SK-N-SH (cell line): ENCODE measurements around the gene EHD3. TPM values are rescaled to one million over a fixed set of nuclear protein-coding genes. Genes with fewer than 3 reads are reported as not detected.

ENCODE experiments used
- CTCF ChIA-PET: fragments of 300-600, 350-600 bp; formaldehyde crosslinking; extraction: SDS; loops from one replicate; lab custom pipeline; 2021; lab: Yijun Ruan, JAX
- POLR2A ChIA-PET: fragments of 350-600 bp; sonication (Branson Sonifier 250); formaldehyde crosslinking; extraction: SDS; loops from one replicate; lab custom pipeline; 2020; ENCODE audit warnings: antibody characterized with exemption, inconsistent platforms; lab: Yijun Ruan, JAX
- DNase-seq: peaks from one replicate; pipeline ENCODE4 v3.0.0; 2012
- H2AFZ ChIP-seq: fragments of 200-600 bp; sonication (generic); 2 replicates; pipeline ENCODE4 v1.8.1; 2016; ENCODE audit warnings: antibody characterized with exemption, mild to moderate bottlenecking, low read depth
- H3F3A ChIP-seq: fragments of 200-600 bp; sonication (generic); replicated peaks from 2 replicates; pipeline ENCODE3; 2016; ENCODE audit warnings: antibody characterized with exemption, mild to moderate bottlenecking; ENCODE audit not compliant: insufficient read depth
- H3K27ac ChIP-seq, 2 experiments: fragments of 200-500 bp in 1 of 2; fragments of 200-600 bp in 1 of 2; sonication (Bioruptor generic) in 1 of 2; sonication (generic), shearing (Covaris generic) in 1 of 2; 2 replicates each; pipeline versions ENCODE4 v1.5.1 to v1.6.1; 2014 to 2016; ENCODE audit warnings: low read depth in 2 of 2, inconsistent platforms in 1 of 2, low read length in 1 of 2, mild to moderate bottlenecking in 1 of 2, mixed read lengths in 1 of 2
- H3K27me3 ChIP-seq: fragments of 200-600 bp; sonication (generic), shearing (Covaris generic); 2 replicates; pipeline ENCODE4 v1.6.1; 2016; ENCODE audit warnings: mixed run types; ENCODE audit not compliant: insufficient read depth
- H3K36me3 ChIP-seq, 2 experiments: fragments of 200-500 bp in 1 of 2; fragments of 200-600 bp in 1 of 2; sonication (Bioruptor generic) in 1 of 2; sonication (generic) in 1 of 2; replicated peaks in 1 of 2; 2 replicates each; pipeline versions ENCODE3 to v1.5.1; 2014 to 2016; ENCODE audit warnings: low read length in 1 of 2, mild to moderate bottlenecking in 1 of 2; ENCODE audit not compliant: insufficient read depth in 2 of 2, control insufficient read depth in 1 of 2
- H3K4me1 ChIP-seq, 2 experiments: fragments of 200-500 bp in 1 of 2; fragments of 200-600 bp in 1 of 2; sonication (Bioruptor generic) in 1 of 2; sonication (generic), shearing (Covaris generic) in 1 of 2; 2 replicates each; pipeline versions ENCODE4 v1.5.1 to v1.6.1; 2014 to 2016; ENCODE audit warnings: low read depth in 1 of 2, low read length in 1 of 2, mixed run types in 1 of 2; ENCODE audit not compliant: insufficient read depth in 2 of 2, control insufficient read depth in 1 of 2
- H3K4me2 ChIP-seq: fragments of 200-600 bp; sonication (generic), shearing (Covaris generic); 2 replicates; pipeline ENCODE4 v1.6.1; 2017; ENCODE audit warnings: mixed run types
- H3K4me3 ChIP-seq, 2 experiments: fragments of 200-500 bp in 1 of 2; fragments of 200-600 bp in 1 of 2; sonication (Bioruptor generic) in 1 of 2; sonication (generic), shearing (Covaris generic) in 1 of 2; 2 replicates each; pipeline versions ENCODE4 v1.5.1 to v1.8.1; 2014 to 2016; ENCODE audit warnings: low read depth in 2 of 2, inconsistent platforms in 1 of 2, low read length in 1 of 2, mild to moderate bottlenecking in 1 of 2, mixed read lengths in 1 of 2, moderate library complexity in 1 of 2
- H3K79me2 ChIP-seq: fragments of 200-600 bp; sonication (generic); 2 replicates; pipeline ENCODE4 v1.8.1; 2017; ENCODE audit warnings: mild to moderate bottlenecking; ENCODE audit not compliant: insufficient read depth
- H3K9ac ChIP-seq: fragments of 200-600 bp; sonication (generic); 2 replicates; pipeline ENCODE4 v1.6.1; 2017; ENCODE audit warnings: mixed run types
- H3K9me2 ChIP-seq: fragments of 200-600 bp; sonication (generic); 2 replicates; pipeline ENCODE4 v1.6.1; 2017; ENCODE audit warnings: mixed run types
- H3K9me3 ChIP-seq: fragments of 200-600 bp; sonication (generic); 2 replicates; pipeline ENCODE4 v1.6.1; 2017; ENCODE audit warnings: mixed run types, mild to moderate bottlenecking, moderate library complexity
- H4K20me1 ChIP-seq: fragments of 200-600 bp; sonication (generic); 2 replicates; pipeline ENCODE4 v1.6.1; 2017; ENCODE audit warnings: mild to moderate bottlenecking, mixed run types; ENCODE audit not compliant: insufficient read depth
- CHD2 ChIP-seq: fragments of 150-350 bp; IDR thresholded peaks from 2 replicates; pipeline ENCODE4 v1.6.1; 2018; ENCODE audit warnings: low read length; ENCODE audit not compliant: partially characterized antibody
- EP300 ChIP-seq, 2 experiments: IDR thresholded peaks; 2 replicates each; pipeline versions ENCODE4 v1.4.0 to v1.6.1; 2012; ENCODE audit warnings: borderline replicate concordance in 1 of 2, low read depth in 1 of 2, low read length in 1 of 2
- FOSL2 ChIP-seq: IDR thresholded peaks from 2 replicates; pipeline ENCODE4 v1.4.0; 2012; ENCODE audit warnings: low read depth, mild to moderate bottlenecking, moderate library complexity, borderline replicate concordance
- FOXJ3 ChIP-seq: sonication (generic); formaldehyde crosslinking; IDR thresholded peaks from 2 replicates; pipeline ENCODE4 v1.5.1; 2020; ENCODE audit warnings: mild to moderate bottlenecking, missing genetic modification reagents
- GATA2 ChIP-seq: sonication (generic); formaldehyde crosslinking; IDR thresholded peaks from 2 replicates; pipeline ENCODE4 v1.5.0; 2020; ENCODE audit warnings: mild to moderate bottlenecking, missing genetic modification reagents
- MEF2A ChIP-seq: IDR thresholded peaks from 2 replicates; pipeline ENCODE4 v1.4.0; 2012; ENCODE audit warnings: low read depth, borderline replicate concordance
- MXI1 ChIP-seq: IDR thresholded peaks from 2 replicates; pipeline ENCODE4 v1.6.1; 2012; ENCODE audit warnings: mild to moderate bottlenecking, low read depth, low read length, improper control_type of control experiment
- NFIC ChIP-seq: IDR thresholded peaks from 2 replicates; pipeline ENCODE4 v1.4.0; 2012; ENCODE audit warnings: borderline replicate concordance
- NRF1 ChIP-seq: IDR thresholded peaks from 2 replicates; pipeline ENCODE4 v1.6.1; 2012; ENCODE audit warnings: low read depth, mild to moderate bottlenecking, low read length
- RAD21 ChIP-seq: IDR thresholded peaks from 2 replicates; pipeline ENCODE4 v1.6.1; 2012; ENCODE audit warnings: mild to moderate bottlenecking, low read length
- RCOR1 ChIP-seq: fragments of 150-350 bp; IDR thresholded peaks from 2 replicates; pipeline ENCODE4 v1.6.1; 2017; ENCODE audit warnings: antibody characterized with exemption, low read length
- SMC3 ChIP-seq: IDR thresholded peaks from 2 replicates; pipeline ENCODE4 v1.6.1; 2012; ENCODE audit warnings: low read depth, low read length, improper control_type of control experiment
- WGBS: methylation state at CpG from one replicate; pipeline ENCODE4 v1.1.6; 2017; ENCODE audit warnings: low lambda C conversion rate; 5-methylcytosine and 5-hydroxymethylcytosine counted together
- polyA plus RNA-seq, 3 experiments: library from polyadenylated mRNA; depleted of rRNA; stranded (reverse); fragments of >200 nt; gene quantifications; 2 replicates each; pipeline ENCODE4 v1.2.3, GENCODE V29; 2012
- TF ChIP-seq, protein P1 (sequence below): fragments of 150-350 bp; IDR thresholded peaks from 2 replicates; pipeline ENCODE4 v1.6.1; 2017; ENCODE audit warnings: antibody characterized with exemption, low read length, low read depth, borderline replicate concordance
- TF ChIP-seq, protein P2 (sequence below): IDR thresholded peaks from 2 replicates; pipeline ENCODE4 v1.6.1; 2012; ENCODE audit warnings: mild to moderate bottlenecking, low read depth, low read length, moderate library complexity
- TF ChIP-seq, protein P3 (sequence below): fragments of 150-350 bp; IDR thresholded peaks from 2 replicates; pipeline ENCODE4 v1.6.1; 2016; ENCODE audit warnings: mild to moderate bottlenecking, low read depth, low read length
- TF ChIP-seq, protein P4 (sequence below): IDR thresholded peaks from 2 replicates; pipeline ENCODE4 v1.4.0; 2012; ENCODE audit warnings: low read depth, borderline replicate concordance
- TF ChIP-seq, protein P5 (sequence below): IDR thresholded peaks from 2 replicates; pipeline ENCODE4 v1.4.0; 2012; ENCODE audit warnings: low read depth, borderline replicate concordance

Gene EHD3
- polyA plus RNA-seq, 1 of the 3 experiments (the other 2 are of a cell fraction), result 45.4 TPM

DNA sequence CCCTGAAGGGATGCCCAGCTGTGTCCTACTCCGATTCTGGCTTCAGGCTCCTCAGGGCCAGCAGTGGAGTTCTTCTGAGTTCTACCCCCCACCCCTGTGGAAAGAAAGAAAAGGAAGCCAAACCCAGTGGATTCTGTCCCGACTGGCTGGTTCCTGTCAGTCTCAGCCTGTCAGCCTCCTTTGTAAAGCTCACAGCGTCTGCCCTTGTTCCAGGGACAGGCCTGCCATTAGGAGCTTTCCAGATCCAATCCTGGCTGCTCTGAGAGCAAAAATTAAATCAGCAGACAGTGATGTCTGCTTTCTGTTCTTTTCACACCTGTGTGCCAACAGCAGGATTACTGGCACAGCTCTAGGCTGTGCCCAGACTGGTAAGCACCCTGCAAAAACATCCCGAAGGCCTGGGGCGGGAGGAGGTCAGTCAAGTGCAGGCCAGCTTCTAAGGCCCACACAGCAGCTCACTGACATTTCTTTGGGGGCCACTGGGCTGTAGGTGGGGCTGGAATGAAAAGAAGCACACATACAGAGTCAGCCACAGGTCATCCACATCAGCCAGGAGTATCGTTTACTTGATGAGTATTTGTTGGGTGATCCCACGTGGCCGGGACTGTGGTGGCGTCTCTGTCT, 69.1 kb downstream of the EHD3 start:
- POLR2A ChIA-PET, result interaction anchor here (0.6 to 1.2 kb wide), 3 partner anchors 13 to 66 kb away, joined by 3 to 5 read pairs (median 3); no protein-coding TSS in a partner anchor
- TF ChIP-seq MXI1 (peak; percentile 71; the same call in 1 of the 2 replicates), GATA2 (CRISPR knock-in tag) (peak; percentile 64), RCOR1 (peak; percentile 71; the same call in 1 of the 2 replicates), NFIC (no peak), RAD21 (peak; percentile 30; the same call in 1 of the 2 replicates), FOXJ3 (CRISPR knock-in tag) (peak; percentile 94), EP300 (IDR thresholded peaks at IDR 0.05; ENCODE audit: borderline replicate concordance in 1 of 2, low read depth in 1 of 2, low read length in 1 of 2) (peak in 1 of 2 experiments; percentile 90; a peak in 2 of 4 replicates), NRF1 (no peak), CHD2 (peak; percentile 82)
- TF ChIP-seq, protein P1, sequence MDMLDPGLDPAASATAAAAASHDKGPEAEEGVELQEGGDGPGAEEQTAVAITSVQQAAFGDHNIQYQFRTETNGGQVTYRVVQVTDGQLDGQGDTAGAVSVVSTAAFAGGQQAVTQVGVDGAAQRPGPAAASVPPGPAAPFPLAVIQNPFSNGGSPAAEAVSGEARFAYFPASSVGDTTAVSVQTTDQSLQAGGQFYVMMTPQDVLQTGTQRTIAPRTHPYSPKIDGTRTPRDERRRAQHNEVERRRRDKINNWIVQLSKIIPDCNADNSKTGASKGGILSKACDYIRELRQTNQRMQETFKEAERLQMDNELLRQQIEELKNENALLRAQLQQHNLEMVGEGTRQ, result no peak
- TF ChIP-seq, protein P2, sequence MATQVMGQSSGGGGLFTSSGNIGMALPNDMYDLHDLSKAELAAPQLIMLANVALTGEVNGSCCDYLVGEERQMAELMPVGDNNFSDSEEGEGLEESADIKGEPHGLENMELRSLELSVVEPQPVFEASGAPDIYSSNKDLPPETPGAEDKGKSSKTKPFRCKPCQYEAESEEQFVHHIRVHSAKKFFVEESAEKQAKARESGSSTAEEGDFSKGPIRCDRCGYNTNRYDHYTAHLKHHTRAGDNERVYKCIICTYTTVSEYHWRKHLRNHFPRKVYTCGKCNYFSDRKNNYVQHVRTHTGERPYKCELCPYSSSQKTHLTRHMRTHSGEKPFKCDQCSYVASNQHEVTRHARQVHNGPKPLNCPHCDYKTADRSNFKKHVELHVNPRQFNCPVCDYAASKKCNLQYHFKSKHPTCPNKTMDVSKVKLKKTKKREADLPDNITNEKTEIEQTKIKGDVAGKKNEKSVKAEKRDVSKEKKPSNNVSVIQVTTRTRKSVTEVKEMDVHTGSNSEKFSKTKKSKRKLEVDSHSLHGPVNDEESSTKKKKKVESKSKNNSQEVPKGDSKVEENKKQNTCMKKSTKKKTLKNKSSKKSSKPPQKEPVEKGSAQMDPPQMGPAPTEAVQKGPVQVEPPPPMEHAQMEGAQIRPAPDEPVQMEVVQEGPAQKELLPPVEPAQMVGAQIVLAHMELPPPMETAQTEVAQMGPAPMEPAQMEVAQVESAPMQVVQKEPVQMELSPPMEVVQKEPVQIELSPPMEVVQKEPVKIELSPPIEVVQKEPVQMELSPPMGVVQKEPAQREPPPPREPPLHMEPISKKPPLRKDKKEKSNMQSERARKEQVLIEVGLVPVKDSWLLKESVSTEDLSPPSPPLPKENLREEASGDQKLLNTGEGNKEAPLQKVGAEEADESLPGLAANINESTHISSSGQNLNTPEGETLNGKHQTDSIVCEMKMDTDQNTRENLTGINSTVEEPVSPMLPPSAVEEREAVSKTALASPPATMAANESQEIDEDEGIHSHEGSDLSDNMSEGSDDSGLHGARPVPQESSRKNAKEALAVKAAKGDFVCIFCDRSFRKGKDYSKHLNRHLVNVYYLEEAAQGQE, result no peak
- H3K9ac ChIP-seq, result no peak overlapping the region
- no peaks in the 10 kb centered on the region for H3K9me3 ChIP-seq
- H3K36me3 ChIP-seq, result no peaks in the 10 kb centered on the region
- H3K4me2 ChIP-seq, result no peak overlapping the region
- peaks cover 2 to 33% of the 10 kb centered on the region in 2 experiments; a peak in 3 of 4 replicates for H3K4me1 ChIP-seq
- H2AFZ ChIP-seq, result no peak overlapping the region
- no peaks in the 10 kb centered on the region for H3K9me2 ChIP-seq
- no peaks in the 10 kb centered on the region for H3F3A ChIP-seq
- no peaks in the 10 kb centered on the region for H3K27me3 ChIP-seq
- H4K20me1 ChIP-seq, result no peaks in the 10 kb centered on the region
- DNase-seq, result peak; percentile 71
- no peaks in the 10 kb centered on the region for H3K79me2 ChIP-seq
- CTCF ChIA-PET, result interaction anchor here (2.1 to 6.1 kb wide), 3 partner anchors 12 to 69 kb away, joined by 8 to 50 read pairs (median 31); partner anchors contain the start of gene EHD3
- no peak overlapping the region for H3K4me3 ChIP-seq
- WGBS, result 70% methylated on average over 9 of the region's 9 CpGs
- peak overlapping the region in 1 of 2 experiments; percentile 97; a peak in 2 of 4 replicates for H3K27ac ChIP-seq

DNA sequence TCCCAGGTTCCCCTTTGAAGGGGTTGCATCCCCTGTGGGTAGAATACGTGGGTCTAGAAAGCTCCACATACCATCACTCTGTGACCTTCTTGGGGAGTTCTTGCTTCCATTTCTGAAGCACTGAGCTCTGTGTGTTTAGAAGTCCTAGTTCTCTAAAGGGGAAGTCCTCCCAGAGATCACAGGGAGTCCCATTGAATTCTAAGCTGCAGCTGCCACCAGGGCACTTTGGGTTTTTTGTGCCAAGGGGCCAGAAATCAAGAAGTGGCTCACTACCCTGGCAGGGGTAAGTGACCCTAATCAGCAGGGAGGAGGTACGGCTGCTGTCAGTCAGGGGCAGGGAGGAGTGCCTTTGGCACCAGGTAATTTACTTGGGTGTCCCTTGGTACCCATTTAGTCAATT, 70.9 kb downstream of the EHD3 start:
- H3K4me2 ChIP-seq, result no peak overlapping the region
- TF ChIP-seq RCOR1 (no peak), SMC3 (no peak), FOSL2 (no peak), MEF2A (no peak), RAD21 (no peak)
- TF ChIP-seq, protein P3, sequence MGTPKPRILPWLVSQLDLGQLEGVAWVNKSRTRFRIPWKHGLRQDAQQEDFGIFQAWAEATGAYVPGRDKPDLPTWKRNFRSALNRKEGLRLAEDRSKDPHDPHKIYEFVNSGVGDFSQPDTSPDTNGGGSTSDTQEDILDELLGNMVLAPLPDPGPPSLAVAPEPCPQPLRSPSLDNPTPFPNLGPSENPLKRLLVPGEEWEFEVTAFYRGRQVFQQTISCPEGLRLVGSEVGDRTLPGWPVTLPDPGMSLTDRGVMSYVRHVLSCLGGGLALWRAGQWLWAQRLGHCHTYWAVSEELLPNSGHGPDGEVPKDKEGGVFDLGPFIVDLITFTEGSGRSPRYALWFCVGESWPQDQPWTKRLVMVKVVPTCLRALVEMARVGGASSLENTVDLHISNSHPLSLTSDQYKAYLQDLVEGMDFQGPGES, result no peak
- TF ChIP-seq, protein P4, sequence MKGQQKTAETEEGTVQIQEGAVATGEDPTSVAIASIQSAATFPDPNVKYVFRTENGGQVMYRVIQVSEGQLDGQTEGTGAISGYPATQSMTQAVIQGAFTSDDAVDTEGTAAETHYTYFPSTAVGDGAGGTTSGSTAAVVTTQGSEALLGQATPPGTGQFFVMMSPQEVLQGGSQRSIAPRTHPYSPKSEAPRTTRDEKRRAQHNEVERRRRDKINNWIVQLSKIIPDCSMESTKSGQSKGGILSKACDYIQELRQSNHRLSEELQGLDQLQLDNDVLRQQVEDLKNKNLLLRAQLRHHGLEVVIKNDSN, result no peak
- TF ChIP-seq, protein P5, sequence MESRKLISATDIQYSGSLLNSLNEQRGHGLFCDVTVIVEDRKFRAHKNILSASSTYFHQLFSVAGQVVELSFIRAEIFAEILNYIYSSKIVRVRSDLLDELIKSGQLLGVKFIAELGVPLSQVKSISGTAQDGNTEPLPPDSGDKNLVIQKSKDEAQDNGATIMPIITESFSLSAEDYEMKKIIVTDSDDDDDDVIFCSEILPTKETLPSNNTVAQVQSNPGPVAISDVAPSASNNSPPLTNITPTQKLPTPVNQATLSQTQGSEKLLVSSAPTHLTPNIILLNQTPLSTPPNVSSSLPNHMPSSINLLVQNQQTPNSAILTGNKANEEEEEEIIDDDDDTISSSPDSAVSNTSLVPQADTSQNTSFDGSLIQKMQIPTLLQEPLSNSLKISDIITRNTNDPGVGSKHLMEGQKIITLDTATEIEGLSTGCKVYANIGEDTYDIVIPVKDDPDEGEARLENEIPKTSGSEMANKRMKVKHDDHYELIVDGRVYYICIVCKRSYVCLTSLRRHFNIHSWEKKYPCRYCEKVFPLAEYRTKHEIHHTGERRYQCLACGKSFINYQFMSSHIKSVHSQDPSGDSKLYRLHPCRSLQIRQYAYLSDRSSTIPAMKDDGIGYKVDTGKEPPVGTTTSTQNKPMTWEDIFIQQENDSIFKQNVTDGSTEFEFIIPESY, result no peak

More for the DNA sequence above, 70.9 kb downstream of the EHD3 start:
- Histone ChIP-seq H3K9me2 (no peaks in the 10 kb centered on the region), H3K27me3 (no peaks in the 10 kb centered on the region), H2AFZ (no peak overlapping the region), H3K4me1 (peaks cover 0 to 33% of the 10 kb centered on the region in 2 experiments; a peak in 2 of 4 replicates), H3K9me3 (no peaks in the 10 kb centered on the region), H3K27ac (no peak overlapping the region), H3K9ac (no peak overlapping the region), H3K36me3 (no peaks in the 10 kb centered on the region), H3K4me3 (no peak overlapping the region), H4K20me1 (no peaks in the 10 kb centered on the region), H3K79me2 (no peaks in the 10 kb centered on the region), H3F3A (no peaks in the 10 kb centered on the region)
- ChIA-PET CTCF (interaction anchor here (0.9 to 6.1 kb wide), 5 partner anchors 29 to 1140 kb away, joined by 3 to 50 read pairs (median 4); partner anchors contain the start of gene GALNT14), POLR2A (no interaction called here)
- 70% methylated on average over 2 of the region's 2 CpGs for WGBS
- no peak for DNase-seq
